ENCODE results near the gene ITPRIP.

DNA sequence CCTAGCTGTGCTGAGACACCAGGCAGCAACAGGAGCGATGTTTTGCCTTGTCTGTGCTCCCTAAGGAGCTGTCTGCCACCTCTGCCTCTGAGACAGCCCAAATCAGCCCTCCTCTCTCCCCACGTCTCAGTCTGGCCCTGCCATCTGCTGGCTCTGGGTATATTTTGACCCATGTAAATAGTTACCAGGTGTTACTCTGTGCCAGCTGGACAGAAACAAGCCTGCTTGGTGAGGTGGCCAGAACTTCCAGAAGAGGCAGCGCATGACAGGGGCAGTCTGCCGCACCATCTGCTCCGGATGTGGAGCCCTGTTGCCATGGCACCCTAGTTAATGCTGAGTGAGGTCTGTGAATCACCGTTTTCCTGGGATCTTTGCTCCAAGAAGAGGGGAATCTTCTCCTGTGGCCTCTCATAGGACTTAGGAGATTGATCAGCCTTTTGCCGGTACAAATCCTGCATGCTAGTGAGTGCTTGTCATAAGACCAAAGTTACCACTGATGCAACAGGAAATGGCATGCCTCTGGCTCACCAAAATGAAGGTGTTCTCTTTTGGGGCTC lies 37.5 kb downstream of the ITPRIP start:
- TF ChIP-seq CTCF (conservative IDR thresholded peaks at IDR 0.05; ENCODE audit: low read depth, low read length) (no peak), EZH2 (IDR thresholded peaks at IDR 0.05; ENCODE audit: borderline replicate concordance, low read depth, low read length, poor library complexity, severe bottlenecking) (no peak)
